Activated CD8-positive, alpha-beta memory T cell treated with anti-CD3 and anti-CD28 coated beads, Interleukin-2, amount 50 U/mL, for 4 hours (primary cell): ENCODE measurements around the gene PARK7.

Experiments
- DNase-seq: peaks from one replicate; pipeline ENCODE4 v3.0.0-alpha.2; 2020

The PARK7 gene

GRCh38 chr1:8025061-8025670, 63.7 kb downstream of the PARK7 start:
- DNase-seq: no peak

- no peak for DNase-seq
Measured at GRCh38 chr1:8025671-8026144, 64.2 kb downstream of the PARK7 start.

- peak; percentile 90 for DNase-seq
Measured at GRCh38 chr1:8026153-8026975, 64.9 kb downstream of the PARK7 start, which contains the start of gene ERRFI1. Gene ERRFI1, minus strand, starts transcription at chr1:8026309. Its CDS starts 10,690 bp downstream, at chr1:8015619.

GRCh38 chr1:8026976-8027747, 65.7 kb downstream of the PARK7 start:
- no peak for DNase-seq

DNA sequence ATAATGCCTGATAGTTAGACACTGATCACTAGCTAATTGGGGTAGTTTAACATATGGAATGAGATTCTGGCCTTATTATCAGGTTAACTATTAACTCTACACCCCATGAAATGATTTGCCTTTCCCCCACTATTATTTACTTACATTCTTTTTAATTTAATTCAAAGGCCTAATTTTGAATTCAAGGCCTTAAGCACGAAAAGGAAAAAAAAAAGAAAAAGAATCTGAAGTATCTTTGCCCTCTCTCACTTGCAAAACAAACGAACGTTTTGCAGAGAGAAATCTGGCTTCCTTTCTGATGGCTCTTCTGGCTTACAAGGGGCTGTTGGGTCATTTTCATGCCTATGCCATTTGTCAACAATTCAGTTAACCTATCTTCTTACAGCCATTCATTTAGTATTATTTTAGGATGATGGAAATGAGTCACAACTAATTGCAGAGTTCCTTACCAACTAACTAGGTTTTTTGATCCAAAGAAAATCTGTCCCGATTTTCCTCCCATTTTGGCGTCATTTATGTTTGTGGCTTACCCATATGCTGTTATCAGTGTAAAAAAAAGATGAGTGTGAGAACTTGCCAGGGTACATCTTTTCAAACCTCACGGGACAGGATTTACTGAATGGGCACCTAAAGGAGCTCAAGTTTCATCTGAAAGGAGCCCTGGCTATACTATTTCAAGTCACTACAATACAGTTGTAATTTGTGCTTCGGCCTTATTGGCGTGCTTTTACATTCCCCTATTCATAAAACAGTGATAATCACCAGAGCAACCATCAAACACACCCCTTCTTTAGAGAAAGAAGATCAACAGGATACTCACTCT, 66.4 kb downstream of the PARK7 start:
- DNase-seq: no peak

DNA sequence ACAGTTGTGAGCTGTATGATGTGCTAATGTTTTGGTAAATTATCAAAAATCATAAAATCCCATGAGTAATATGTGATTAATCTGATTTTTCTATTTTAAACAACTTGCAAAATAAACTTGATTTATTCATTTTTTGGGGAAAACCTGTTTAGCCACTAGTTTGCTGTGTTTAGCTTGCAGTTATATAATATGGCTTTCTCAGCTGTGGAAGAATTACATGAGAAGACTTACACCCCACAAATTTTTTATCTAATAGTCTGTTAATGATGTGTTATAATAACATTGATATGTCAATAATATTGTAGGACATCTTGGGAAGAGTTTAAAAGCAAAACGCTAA, 67.0 kb downstream of the PARK7 start:
- DNase-seq: no peak

- peak; percentile 20 for DNase-seq
Measured at GRCh38 chr1:8031176-8031785, 69.8 kb downstream of the PARK7 start.

- no peak for DNase-seq
Measured at GRCh38 chr1:8032366-8032910, 70.9 kb downstream of the PARK7 start.

GRCh38 chr1:8033322-8033721, 71.8 kb downstream of the PARK7 start:
- DNase-seq: no peak
